ENCODE measurements around the gene POU2F3.

Gene POU2F3

DNA sequence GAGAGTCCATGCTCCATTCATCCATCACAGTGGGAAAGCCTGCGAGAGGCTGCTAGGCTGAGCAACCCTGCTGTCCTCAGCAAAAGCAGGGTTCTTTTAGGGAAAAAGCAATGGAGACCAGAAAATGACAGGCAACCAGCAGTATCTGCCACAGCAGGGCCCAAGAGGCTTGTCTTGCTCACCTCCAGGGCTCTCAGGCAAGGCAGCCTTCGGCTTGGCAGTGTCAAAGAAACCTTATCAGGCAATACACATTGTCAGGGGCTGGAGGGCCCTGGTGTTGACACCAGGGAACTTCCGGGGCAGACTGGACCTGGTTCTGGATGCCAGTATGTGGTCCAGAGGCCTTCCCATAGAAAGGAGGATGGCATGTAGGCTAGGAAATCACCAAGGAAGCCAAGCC is 74.9 kb downstream of the POU2F3 start:
- Histone ChIP-seq H3K36me3 (ENCODE audit: insufficient read depth, low read length) (no peaks in the 10 kb centered on the region), H3F3A (ENCODE audit: insufficient read depth, low read length) (no peaks in the 10 kb centered on the region), H3K27me3 (ENCODE audit: insufficient read depth, low read length) (no peaks in the 10 kb centered on the region), H4K20me1 (ENCODE audit: insufficient read depth, low read length) (no peaks in the 10 kb centered on the region), H3K9me2 (ENCODE audit: low read depth, low read length) (no peaks in the 10 kb centered on the region), H2AFZ (ENCODE audit: low read length) (no peak overlapping the region), H3K27ac (ENCODE audit: low read depth, low read length, poor library complexity, severe bottlenecking) (no peak overlapping the region), H3K9me3 (ENCODE audit: low read length) (no peaks in the 10 kb centered on the region), H3K79me2 (ENCODE audit: insufficient read depth, low read length) (no peaks in the 10 kb centered on the region), H3K4me2 (ENCODE audit: low read length) (no peak overlapping the region), H3K4me3 (ENCODE audit: low read depth, low read length, poor library complexity, severe bottlenecking) (no peak overlapping the region), H3K9ac (ENCODE audit: low read length) (no peak overlapping the region), H3K4me1 (ENCODE audit: insufficient read depth, low read length, severe bottlenecking) (no peaks in the 10 kb centered on the region)
- TF ChIP-seq EZH2 (IDR thresholded peaks at IDR 0.05; ENCODE audit: borderline replicate concordance, low read length) (no peak), CTCF (IDR thresholded peaks at IDR 0.05; ENCODE audit: low read length) (no peak)

DNA sequence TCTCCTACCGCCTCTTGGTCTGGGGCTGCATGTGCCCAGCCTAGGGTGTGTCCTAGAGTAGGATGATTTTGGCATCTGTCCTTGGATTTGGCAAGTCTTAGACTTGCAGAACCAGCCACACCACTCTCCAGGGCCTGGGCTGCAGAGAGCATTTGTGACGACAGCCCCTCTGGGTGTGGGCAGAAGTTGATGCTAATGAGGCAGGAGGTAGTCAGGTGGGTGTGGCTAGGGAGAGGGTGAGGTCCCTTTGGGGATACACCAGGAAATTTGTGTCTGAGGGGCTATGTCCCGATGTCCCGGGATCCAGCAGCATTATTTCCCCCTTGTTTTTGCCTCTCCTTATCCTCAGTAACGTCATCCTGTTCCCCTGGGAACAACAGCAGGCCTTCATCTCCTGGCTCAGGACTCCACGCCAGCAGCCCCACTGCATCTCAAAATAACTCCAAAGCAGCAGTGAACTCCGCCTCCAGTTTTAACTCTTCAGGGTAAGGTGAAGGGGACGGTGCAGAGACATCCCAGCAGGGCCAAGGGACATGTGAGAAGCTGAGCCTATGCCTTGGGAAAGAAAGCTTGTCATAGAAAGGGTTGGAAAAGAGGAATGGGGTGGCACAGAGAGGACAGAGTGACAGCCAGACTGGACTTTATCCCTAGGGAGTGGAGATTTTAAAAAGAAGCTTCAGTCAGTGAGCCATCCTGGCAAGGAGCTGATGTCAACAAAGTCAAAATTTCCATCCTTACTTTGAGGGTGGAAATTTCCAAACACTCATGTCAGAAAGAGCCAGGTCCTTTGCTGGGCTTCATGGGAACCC is 77.1 kb downstream of the POU2F3 start:
- Histone ChIP-seq H3K9ac (ENCODE audit: low read length) (no peak overlapping the region), H3K9me2 (ENCODE audit: low read depth, low read length) (no peaks in the 10 kb centered on the region), H3K4me2 (ENCODE audit: low read length) (no peak overlapping the region), H3K4me1 (ENCODE audit: insufficient read depth, low read length, severe bottlenecking) (no peaks in the 10 kb centered on the region), H3K79me2 (ENCODE audit: insufficient read depth, low read length) (no peaks in the 10 kb centered on the region), H3K36me3 (ENCODE audit: insufficient read depth, low read length) (no peaks in the 10 kb centered on the region), H3K4me3 (ENCODE audit: low read depth, low read length, poor library complexity, severe bottlenecking) (no peak overlapping the region), H3K9me3 (ENCODE audit: low read length) (no peaks in the 10 kb centered on the region), H3K27ac (ENCODE audit: low read depth, low read length, poor library complexity, severe bottlenecking) (no peak overlapping the region), H2AFZ (ENCODE audit: low read length) (no peak overlapping the region), H3F3A (ENCODE audit: insufficient read depth, low read length) (no peaks in the 10 kb centered on the region), H3K27me3 (ENCODE audit: insufficient read depth, low read length) (no peaks in the 10 kb centered on the region), H4K20me1 (ENCODE audit: insufficient read depth, low read length) (no peaks in the 10 kb centered on the region)
- TF ChIP-seq EZH2 (IDR thresholded peaks at IDR 0.05; ENCODE audit: borderline replicate concordance, low read length) (no peak), CTCF (IDR thresholded peaks at IDR 0.05; ENCODE audit: low read length) (no peak)

DNA sequence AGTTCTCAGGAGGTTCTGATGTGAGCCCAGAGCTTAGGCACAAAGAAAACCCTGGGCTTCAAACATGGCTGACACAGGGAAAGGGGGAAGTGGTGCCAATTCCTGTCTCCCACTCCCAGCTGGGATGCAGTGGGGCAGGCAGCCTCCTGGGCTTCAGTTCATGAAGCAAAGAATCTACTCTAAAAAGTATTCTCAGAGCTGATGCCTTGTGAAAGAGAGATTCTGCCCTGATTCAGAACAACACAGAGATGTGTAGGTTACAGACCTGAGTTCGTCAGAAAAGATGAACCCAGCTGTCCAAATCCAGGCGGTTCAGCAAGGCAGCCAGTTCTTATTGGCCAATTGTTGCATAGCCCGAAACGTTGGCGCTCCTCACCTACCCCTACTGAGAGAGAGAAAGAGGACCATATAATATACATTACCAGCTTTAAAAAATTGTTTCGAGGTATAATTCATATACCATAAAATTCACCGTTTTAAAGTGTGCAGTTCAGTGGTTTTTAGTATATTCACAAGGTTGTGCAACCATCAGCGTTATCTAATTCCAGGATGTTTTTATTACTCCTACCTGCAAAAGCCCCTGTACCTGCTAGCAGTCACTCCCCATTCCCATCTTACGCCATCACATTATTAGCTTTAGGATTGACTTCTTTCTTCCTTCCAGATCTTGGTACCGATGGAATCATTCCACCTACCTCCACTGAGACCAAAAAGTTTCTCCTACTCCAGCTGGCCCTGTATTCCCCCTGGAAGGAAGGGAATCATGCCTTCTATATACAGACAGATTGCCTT is 77.9 kb downstream of the POU2F3 start:
- Histone ChIP-seq H3K36me3 (ENCODE audit: insufficient read depth, low read length) (no peaks in the 10 kb centered on the region), H3K27ac (ENCODE audit: low read depth, low read length, poor library complexity, severe bottlenecking) (no peak overlapping the region), H3K4me2 (ENCODE audit: low read length) (no peak overlapping the region), H3K4me1 (ENCODE audit: insufficient read depth, low read length, severe bottlenecking) (no peaks in the 10 kb centered on the region), H3K27me3 (ENCODE audit: insufficient read depth, low read length) (no peaks in the 10 kb centered on the region), H3K4me3 (ENCODE audit: low read depth, low read length, poor library complexity, severe bottlenecking) (no peak overlapping the region), H2AFZ (ENCODE audit: low read length) (no peak overlapping the region), H3K9me3 (ENCODE audit: low read length) (no peaks in the 10 kb centered on the region), H4K20me1 (ENCODE audit: insufficient read depth, low read length) (no peaks in the 10 kb centered on the region), H3K9ac (ENCODE audit: low read length) (no peak overlapping the region), H3K79me2 (ENCODE audit: insufficient read depth, low read length) (no peaks in the 10 kb centered on the region), H3F3A (ENCODE audit: insufficient read depth, low read length) (no peaks in the 10 kb centered on the region), H3K9me2 (ENCODE audit: low read depth, low read length) (no peaks in the 10 kb centered on the region)
- TF ChIP-seq EZH2 (IDR thresholded peaks at IDR 0.05; ENCODE audit: borderline replicate concordance, low read length) (no peak), CTCF (IDR thresholded peaks at IDR 0.05; ENCODE audit: low read length) (no peak)

Measured in OCI-LY1 (cell line).